ENCODE data around the gene PRM3.

PRM3 gene

DNA sequence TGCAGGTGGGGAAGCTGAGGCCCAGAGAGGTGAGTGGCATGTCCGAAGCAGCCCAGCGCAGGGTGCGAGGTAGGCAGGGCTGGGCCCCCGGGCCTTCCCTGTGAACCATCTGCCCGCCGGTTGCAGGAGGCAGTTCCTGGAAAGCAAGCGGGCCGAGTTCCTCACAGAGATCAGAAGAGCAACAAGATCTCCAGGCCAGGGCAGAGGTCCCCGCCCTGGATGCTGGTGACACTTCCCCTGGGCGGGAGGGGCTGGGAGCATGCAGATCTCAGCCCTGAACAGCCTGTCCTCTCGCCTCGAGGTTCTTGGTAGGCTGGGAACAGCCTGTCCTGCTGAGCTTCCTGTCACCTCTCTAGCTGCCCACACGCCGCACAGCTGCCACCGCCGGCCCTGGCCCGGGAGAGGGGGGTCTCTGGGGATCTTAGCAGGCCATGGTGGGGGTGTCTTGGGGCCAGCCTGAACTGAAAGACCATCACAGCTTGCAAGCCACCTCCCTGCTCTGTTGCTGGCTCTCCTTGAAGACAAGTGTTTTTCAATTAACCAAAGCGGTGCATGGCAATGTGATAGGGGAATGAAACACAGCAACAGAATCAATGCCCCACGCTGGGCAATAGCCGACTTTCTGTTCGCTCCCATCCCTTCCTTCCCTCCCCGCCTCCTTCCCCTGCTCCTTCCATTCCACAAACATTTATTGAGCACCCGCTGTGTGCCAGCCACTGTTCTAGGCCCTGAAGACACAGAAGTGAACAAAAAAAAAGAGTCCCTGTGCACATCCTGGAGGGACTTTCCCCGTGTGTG, 49.1 kb downstream of the PRM3 start:
- peak; percentile 26 to 50 for DNase-seq

All from activated CD4-positive, alpha-beta T cell treated with anti-CD3 and anti-CD28 coated beads for 4 hours (primary cell).